ENCODE results near the gene TRMT44. TPM values are rescaled to one million over a fixed set of nuclear protein-coding genes. Genes with fewer than 3 reads are reported as not detected.
A peak's percentile ranks its signal among the peaks of the same experiment; 100 is the strongest.

The TRMT44 gene
- total RNA-seq, 1 donor = 21.7 TPM

DNA sequence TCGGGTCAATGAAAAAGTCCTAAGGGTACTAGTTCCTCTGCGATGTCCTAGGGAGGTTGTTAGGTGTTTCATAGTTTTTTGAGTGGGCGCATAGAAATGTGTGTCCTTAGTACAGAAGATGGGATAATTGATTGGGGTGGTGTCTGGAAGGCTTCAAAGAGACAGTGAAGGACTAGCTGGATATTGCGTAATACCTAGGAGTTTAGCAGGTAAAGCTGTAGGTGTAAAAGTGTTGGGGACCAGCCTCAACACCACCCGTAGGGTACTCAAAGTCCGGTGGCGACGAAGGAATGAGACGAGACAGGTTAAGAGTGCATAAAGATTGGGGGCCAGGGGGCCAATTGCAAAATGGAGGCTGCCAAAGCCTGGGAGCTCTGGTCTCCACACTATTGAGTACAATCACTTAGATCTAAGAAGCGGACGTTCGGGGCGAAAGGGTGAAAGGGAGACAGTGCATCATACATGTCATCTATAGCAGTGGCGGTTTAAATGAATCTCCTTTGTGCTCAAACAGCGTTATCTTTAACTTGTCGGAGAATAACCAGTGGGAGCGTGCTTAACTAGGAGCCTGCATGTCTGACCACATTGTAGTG lies 1.0 kb downstream of the TRMT44 start:
- Histone ChIP-seq H3K27ac (ENCODE audit: low read depth, low read length) (peak overlapping the region; percentile 90), H4K20me1 (ENCODE audit: insufficient read depth, low read length) (peaks cover 24% of the 10 kb centered on the region), H3K9me3 (ENCODE audit: low read depth, low read length) (no peaks in the 10 kb centered on the region), H3K27me3 (ENCODE audit: insufficient read depth, low read length) (no peaks in the 10 kb centered on the region), H3K79me2 (ENCODE audit: insufficient read depth, low read length) (peaks cover 80% of the 10 kb centered on the region), H3K4me2 (ENCODE audit: insufficient read depth, low read length) (peak overlapping the region; percentile 97), H3K4me1 (ENCODE audit: insufficient read depth, low read length) (peaks cover 30% of the 10 kb centered on the region), H3K4me3 (ENCODE audit: insufficient read depth, low read length) (peak overlapping the region; percentile 76), H2AFZ (ENCODE audit: low read length) (peak overlapping the region; percentile 86), H3K36me3 (ENCODE audit: insufficient read depth, low read length) (peaks cover 3% of the 10 kb centered on the region)
- no peak for DNase-seq (ENCODE audit: insufficient read length, low spot score, missing footprints)
- TF ChIP-seq, protein P1, sequence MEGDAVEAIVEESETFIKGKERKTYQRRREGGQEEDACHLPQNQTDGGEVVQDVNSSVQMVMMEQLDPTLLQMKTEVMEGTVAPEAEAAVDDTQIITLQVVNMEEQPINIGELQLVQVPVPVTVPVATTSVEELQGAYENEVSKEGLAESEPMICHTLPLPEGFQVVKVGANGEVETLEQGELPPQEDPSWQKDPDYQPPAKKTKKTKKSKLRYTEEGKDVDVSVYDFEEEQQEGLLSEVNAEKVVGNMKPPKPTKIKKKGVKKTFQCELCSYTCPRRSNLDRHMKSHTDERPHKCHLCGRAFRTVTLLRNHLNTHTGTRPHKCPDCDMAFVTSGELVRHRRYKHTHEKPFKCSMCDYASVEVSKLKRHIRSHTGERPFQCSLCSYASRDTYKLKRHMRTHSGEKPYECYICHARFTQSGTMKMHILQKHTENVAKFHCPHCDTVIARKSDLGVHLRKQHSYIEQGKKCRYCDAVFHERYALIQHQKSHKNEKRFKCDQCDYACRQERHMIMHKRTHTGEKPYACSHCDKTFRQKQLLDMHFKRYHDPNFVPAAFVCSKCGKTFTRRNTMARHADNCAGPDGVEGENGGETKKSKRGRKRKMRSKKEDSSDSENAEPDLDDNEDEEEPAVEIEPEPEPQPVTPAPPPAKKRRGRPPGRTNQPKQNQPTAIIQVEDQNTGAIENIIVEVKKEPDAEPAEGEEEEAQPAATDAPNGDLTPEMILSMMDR (IDR thresholded peaks at IDR 0.05; ENCODE audit: extremely low read depth, low read depth, low read length) = no peak

DNA sequence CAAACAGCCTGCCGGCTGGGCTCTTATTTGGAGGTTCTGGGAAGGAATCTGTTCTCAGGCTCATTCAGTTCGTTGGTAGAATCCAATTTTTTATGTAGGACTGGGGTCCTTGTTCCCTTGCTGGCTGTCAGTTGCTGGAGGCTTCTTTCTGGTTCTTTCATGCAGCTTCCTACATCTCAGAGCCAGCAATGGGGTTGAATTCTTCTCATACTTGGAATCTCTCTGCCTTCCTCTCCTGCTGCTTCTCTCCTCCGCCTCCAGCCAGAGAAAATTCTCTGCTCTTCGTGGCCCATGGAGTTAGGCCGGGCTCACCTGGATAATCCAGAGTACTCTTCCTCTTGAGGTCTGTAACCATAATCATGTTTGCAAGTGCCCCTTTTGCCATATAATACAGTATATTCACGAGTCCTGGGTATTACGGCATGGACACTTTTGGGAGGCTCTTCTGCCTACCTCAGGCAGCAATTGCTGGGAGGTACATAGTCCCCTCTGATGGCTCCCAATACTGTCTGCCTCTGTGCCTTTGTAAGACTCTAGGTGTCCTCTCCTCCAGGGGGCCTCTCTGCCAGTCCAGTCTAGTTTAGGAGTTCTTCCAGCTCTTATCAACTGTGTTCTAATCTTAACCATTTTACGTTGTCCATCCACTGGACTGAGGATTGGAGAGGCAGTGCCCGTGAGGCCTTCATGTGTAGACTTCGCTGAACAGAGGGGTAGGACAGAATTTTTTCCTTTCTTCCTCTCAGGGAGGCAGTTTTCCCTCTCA lies 2.2 kb downstream of the TRMT44 start:
- H3K36me3 ChIP-seq (ENCODE audit: insufficient read depth, low read length) = peaks cover 14% of the 10 kb centered on the region
- peaks cover 79% of the 10 kb centered on the region for H3K79me2 ChIP-seq (ENCODE audit: insufficient read depth, low read length)
- peaks cover 30% of the 10 kb centered on the region for H3K4me1 ChIP-seq (ENCODE audit: insufficient read depth, low read length)
- DNase-seq (ENCODE audit: insufficient read length, low spot score, missing footprints) = no peak
- TF ChIP-seq, protein P1 (IDR thresholded peaks at IDR 0.05; ENCODE audit: extremely low read depth, low read depth, low read length) = no peak
- H3K27me3 ChIP-seq (ENCODE audit: insufficient read depth, low read length) = no peaks in the 10 kb centered on the region
- no peaks in the 10 kb centered on the region for H3K9me3 ChIP-seq (ENCODE audit: low read depth, low read length)
- H2AFZ ChIP-seq (ENCODE audit: low read length) = no peak overlapping the region
- H3K4me3 ChIP-seq (ENCODE audit: insufficient read depth, low read length) = no peak overlapping the region
- peaks cover 30% of the 10 kb centered on the region for H4K20me1 ChIP-seq (ENCODE audit: insufficient read depth, low read length)
- H3K27ac ChIP-seq (ENCODE audit: low read depth, low read length) = no peak overlapping the region
- peak overlapping the region; percentile 97 for H3K4me2 ChIP-seq (ENCODE audit: insufficient read depth, low read length)

DNA sequence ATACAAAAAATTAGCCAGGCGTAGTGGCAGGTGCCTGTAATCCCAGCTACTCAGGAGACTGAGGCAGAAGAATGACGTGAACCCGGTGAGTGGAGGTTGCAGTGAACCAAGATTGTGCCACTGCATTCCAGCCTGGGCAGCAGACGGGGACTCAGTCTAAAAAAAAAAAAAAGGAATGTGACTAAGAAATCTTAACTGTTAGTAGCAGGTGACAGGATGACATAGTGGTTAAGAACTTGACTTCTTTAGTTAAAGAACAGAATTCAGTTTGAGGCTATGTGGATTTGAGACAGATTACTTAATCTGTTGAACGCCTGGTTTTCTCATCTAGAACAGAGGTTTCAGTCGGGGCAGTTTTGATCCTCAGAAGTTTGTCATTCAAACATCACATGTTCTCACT lies 3.2 kb downstream of the TRMT44 start:
- Histone ChIP-seq H3K9me3 (ENCODE audit: low read depth, low read length) (no peaks in the 10 kb centered on the region), H2AFZ (ENCODE audit: low read length) (no peak overlapping the region), H3K4me1 (ENCODE audit: insufficient read depth, low read length) (peaks cover 30% of the 10 kb centered on the region), H3K27me3 (ENCODE audit: insufficient read depth, low read length) (no peaks in the 10 kb centered on the region), H3K79me2 (ENCODE audit: insufficient read depth, low read length) (peaks cover 81% of the 10 kb centered on the region), H3K27ac (ENCODE audit: low read depth, low read length) (no peak overlapping the region), H3K4me3 (ENCODE audit: insufficient read depth, low read length) (no peak overlapping the region), H3K36me3 (ENCODE audit: insufficient read depth, low read length) (peaks cover 18% of the 10 kb centered on the region), H4K20me1 (ENCODE audit: insufficient read depth, low read length) (peaks cover 36% of the 10 kb centered on the region), H3K4me2 (ENCODE audit: insufficient read depth, low read length) (no peak overlapping the region)
- TF ChIP-seq, protein P1 (IDR thresholded peaks at IDR 0.05; ENCODE audit: extremely low read depth, low read depth, low read length) = no peak
- no peak for DNase-seq (ENCODE audit: insufficient read length, low spot score, missing footprints)

DNA sequence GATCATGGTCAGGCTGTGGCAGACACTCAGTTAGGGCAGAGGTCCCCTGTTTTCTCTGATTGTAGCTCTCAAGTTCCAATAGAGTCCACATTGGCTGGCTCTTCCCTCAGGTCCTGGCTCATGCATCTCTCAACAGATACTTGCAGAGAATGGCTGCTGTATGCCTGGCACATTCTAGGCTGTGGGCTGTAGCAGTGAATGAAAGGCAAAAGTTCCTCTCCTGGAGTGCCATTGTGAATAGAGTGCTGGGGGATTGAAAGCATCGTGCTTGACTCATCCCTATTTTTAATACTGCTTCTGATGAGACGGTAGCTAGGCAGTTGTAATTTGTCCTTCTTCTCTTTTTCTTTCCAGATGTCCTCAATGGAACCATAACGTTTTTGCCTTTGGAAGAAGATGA lies 5.5 kb downstream of the TRMT44 start:
- TF ChIP-seq, protein P1 (IDR thresholded peaks at IDR 0.05; ENCODE audit: extremely low read depth, low read depth, low read length) = no peak
- peaks cover 22% of the 10 kb centered on the region for H3K36me3 ChIP-seq (ENCODE audit: insufficient read depth, low read length)
- no peaks in the 10 kb centered on the region for H3K27me3 ChIP-seq (ENCODE audit: insufficient read depth, low read length)
- H3K4me2 ChIP-seq (ENCODE audit: insufficient read depth, low read length) = no peak overlapping the region
- no peak for DNase-seq (ENCODE audit: insufficient read length, low spot score, missing footprints)
- no peak overlapping the region for H2AFZ ChIP-seq (ENCODE audit: low read length)
- H4K20me1 ChIP-seq (ENCODE audit: insufficient read depth, low read length) = peaks cover 37% of the 10 kb centered on the region
- peaks cover 64% of the 10 kb centered on the region for H3K79me2 ChIP-seq (ENCODE audit: insufficient read depth, low read length)
- H3K9me3 ChIP-seq (ENCODE audit: low read depth, low read length) = no peaks in the 10 kb centered on the region
- H3K27ac ChIP-seq (ENCODE audit: low read depth, low read length) = no peak overlapping the region
- H3K4me3 ChIP-seq (ENCODE audit: insufficient read depth, low read length) = no peak overlapping the region
- peaks cover 17% of the 10 kb centered on the region for H3K4me1 ChIP-seq (ENCODE audit: insufficient read depth, low read length)
